Prostate gland (tissue), 2 donors: ENCODE data around the gene REXO4. TPM values are rescaled to one million over a fixed set of nuclear protein-coding genes. Genes with fewer than 3 reads are reported as not detected.

Source experiments
- DNase-seq: peaks from one replicate; pipeline ENCODE4 v3.0.0-alpha.2; 2019; ENCODE audit warnings: low spot score
- H3K27ac ChIP-seq, 2 donors: fragments of 200-600 bp; sonication (generic); 2 replicates each; pipeline ENCODE4 v1.5.1; 2017 to 2019
- H3K27me3 ChIP-seq: fragments of 200-600 bp; sonication (generic); replicated peaks from 2 replicates; pipeline ENCODE4 v1.5.1; 2019; ENCODE audit not compliant: insufficient read depth
- H3K36me3 ChIP-seq, 2 donors: fragments of 200-600 bp; sonication (generic); 1 replicate in 1 of 2; 2 replicates in 1 of 2; pipeline versions ENCODE4 v1.5.1 to v1.8.1; 2017 to 2019
- H3K4me1 ChIP-seq: fragments of 200-600 bp; sonication (generic); replicated peaks from 2 replicates; pipeline ENCODE4 v1.5.1; 2019
- H3K4me3 ChIP-seq, 2 donors: fragments of 200-600 bp; sonication (generic); 2 replicates each; pipeline ENCODE4 v1.5.1; 2017 to 2019
- H3K9me3 ChIP-seq: fragments of 200-600 bp; sonication (generic); 2 replicates; pipeline ENCODE4 v1.5.1; 2017
- CTCF ChIP-seq, 4 experiments: fragments of 200-600 bp in 2 of 4; fragments of 450-650 bp in 2 of 4; sonication (generic) in 2 of 4; IDR thresholded peaks; 1 replicate in 3 of 4; 2 replicates in 1 of 4; pipeline ENCODE4 v1.5.1; 2016 to 2019; ENCODE audit warnings: antibody characterized with exemption in 4 of 4, mild to moderate bottlenecking in 2 of 4, moderate library complexity in 2 of 4
- POLR2A ChIP-seq: fragments of 450-650 bp; IDR thresholded peaks from one replicate; pipeline ENCODE4 v1.6.1; 2016; ENCODE audit warnings: antibody characterized with exemption, mild to moderate bottlenecking
- POLR2AphosphoS5 ChIP-seq: sonication (generic); formaldehyde crosslinking; IDR thresholded peaks from one replicate; pipeline ENCODE4 v1.6.1; 2017; ENCODE audit warnings: antibody characterized with exemption
- WGBS: methylation state at CpG from one replicate; pipeline ENCODE4 v1.1.5; 2018; 5-methylcytosine and 5-hydroxymethylcytosine counted together
- intact Hi-C: fragments of 100-400 bp; cut with DNase I; formaldehyde crosslinking; loops from one replicate; pipeline ENCODE4 v1.14.2; 2022
- total RNA-seq, 2 donors: library from RNA; depleted of rRNA; stranded (reverse); fragments of >200 nt; gene quantifications; one replicate each; pipeline ENCODE4 v1.1.0, GENCODE V29; 2016

Gene REXO4
- total RNA-seq, 2 donors from 2014 or later = 20.8 to 34.5 TPM

- DNase-seq = no peak
- no peaks in the 10 kb centered on the region for H3K27me3 ChIP-seq
- H3K27ac ChIP-seq = no peak overlapping the region
- H3K36me3 ChIP-seq = no peaks in the 10 kb centered on the region
- intact Hi-C loops = no loop called here
- no peaks in the 10 kb centered on the region for H3K9me3 ChIP-seq
- TF ChIP-seq POLR2AphosphoS5 (no peak), POLR2A (no peak), CTCF (IDR thresholded peaks at IDR 0.05) (no peak)
- H3K4me3 ChIP-seq = no peak overlapping the region
- no peaks in the 10 kb centered on the region for H3K4me1 ChIP-seq
- WGBS = 80% methylated on average over 11 of the region's 14 CpGs
Measured at GRCh38 chr9:133385452-133385851, 32.4 kb downstream of the REXO4 start.

GRCh38 chr9:133384736-133385321, 33.0 kb downstream of the REXO4 start:
- no peak for DNase-seq
- intact Hi-C loops = no loop called here
- H3K27me3 ChIP-seq = no peaks in the 10 kb centered on the region
- H3K4me1 ChIP-seq = no peaks in the 10 kb centered on the region
- TF ChIP-seq CTCF (IDR thresholded peaks at IDR 0.05) (no peak), POLR2AphosphoS5 (no peak), POLR2A (no peak)
- no peaks in the 10 kb centered on the region for H3K36me3 ChIP-seq
- 80% methylated on average over 17 of the region's 17 CpGs for WGBS
- no peaks in the 10 kb centered on the region for H3K9me3 ChIP-seq
- no peak overlapping the region for H3K4me3 ChIP-seq
- H3K27ac ChIP-seq = no peak overlapping the region

DNA sequence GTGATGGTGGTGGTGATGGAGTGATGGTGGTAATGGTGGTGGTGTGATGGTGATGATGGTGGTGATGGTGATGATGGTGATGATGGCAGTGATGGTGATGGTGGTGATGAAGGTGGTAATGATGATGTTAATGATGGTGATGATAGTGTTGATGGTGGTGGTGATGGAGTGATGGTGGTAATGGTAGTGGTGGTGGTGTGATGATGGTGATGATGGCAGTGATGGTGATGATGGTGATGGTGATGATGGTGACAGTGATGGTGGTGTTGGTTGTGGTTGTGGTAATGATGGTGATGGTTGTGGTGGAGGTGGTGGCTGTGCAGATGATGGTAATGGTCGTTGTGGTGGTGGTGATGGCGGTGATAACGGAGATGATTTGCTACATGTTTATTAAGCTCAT, 34.4 kb downstream of the REXO4 start:
- no peak for DNase-seq
- 92% methylated on average over 3 of the region's 3 CpGs for WGBS
- intact Hi-C loops = no loop called here
- Histone ChIP-seq H3K36me3 (no peaks in the 10 kb centered on the region), H3K9me3 (no peaks in the 10 kb centered on the region), H3K27ac (no peak overlapping the region), H3K27me3 (no peaks in the 10 kb centered on the region), H3K4me1 (no peaks in the 10 kb centered on the region), H3K4me3 (no peak overlapping the region)
- TF ChIP-seq POLR2A (no peak), CTCF (IDR thresholded peaks at IDR 0.05) (no peak), POLR2AphosphoS5 (no peak)

- Histone ChIP-seq H3K9me3 (no peaks in the 10 kb centered on the region), H3K4me3 (no peak overlapping the region), H3K27ac (no peak overlapping the region), H3K27me3 (no peaks in the 10 kb centered on the region), H3K4me1 (no peaks in the 10 kb centered on the region), H3K36me3 (no peaks in the 10 kb centered on the region)
- no peak for DNase-seq
- 93% methylated on average over 4 of the region's 4 CpGs for WGBS
- intact Hi-C loops = no loop called here
- TF ChIP-seq POLR2A = no peak
- no peak for TF ChIP-seq CTCF (IDR thresholded peaks at IDR 0.05)
- no peak for TF ChIP-seq POLR2AphosphoS5
Measured at GRCh38 chr9:133382507-133383141, 35.2 kb downstream of the REXO4 start.

DNA sequence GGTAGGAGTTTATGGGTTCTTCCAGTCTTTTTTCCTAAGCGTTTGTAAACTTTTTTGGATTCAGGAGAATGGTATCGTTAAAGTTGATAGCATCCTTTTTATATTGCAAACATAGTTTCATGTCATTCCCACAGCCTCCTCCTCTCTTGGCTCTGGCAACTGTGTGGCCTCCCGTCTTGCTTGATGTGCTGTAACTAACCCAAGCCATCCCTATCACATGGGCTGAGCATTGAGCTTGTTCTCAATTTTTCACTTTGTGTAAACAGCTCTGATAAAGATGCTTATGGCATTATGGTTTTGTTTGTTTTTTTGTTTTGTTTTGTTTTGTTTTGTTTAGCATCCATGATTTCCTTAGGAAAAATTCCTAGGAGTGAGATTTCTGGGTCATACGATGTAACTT, 37.1 kb downstream of the REXO4 start:
- DNase-seq = no peak
- no peaks in the 10 kb centered on the region for H3K36me3 ChIP-seq
- H3K9me3 ChIP-seq = no peaks in the 10 kb centered on the region
- WGBS = 74% methylated on average over 4 of the region's 4 CpGs
- TF ChIP-seq POLR2AphosphoS5 (no peak), CTCF (IDR thresholded peaks at IDR 0.05) (no peak), POLR2A (no peak)
- no peaks in the 10 kb centered on the region for H3K27me3 ChIP-seq
- H3K4me1 ChIP-seq = no peaks in the 10 kb centered on the region
- no peak overlapping the region for H3K4me3 ChIP-seq
- H3K27ac ChIP-seq = no peak overlapping the region
- intact Hi-C loops = no loop called here
